Esophagus squamous epithelium (tissue), 4 donors: Measurements from ENCODE around the gene ELFN2.

Experiments used
- POLR2A ChIP-seq, 4 donors: fragments of 450-650 bp; IDR thresholded peaks; one replicate each; pipeline ENCODE4 v1.6.1; 2017; ENCODE audit warnings: antibody characterized with exemption in 4 of 4, mild to moderate bottlenecking in 4 of 4, moderate library complexity in 3 of 4
- TF ChIP-seq, protein P1 (sequence below), 6 experiments: fragments of 450-650 bp in 4 of 6; fragments of 200-600 bp in 2 of 6; sonication (generic) in 2 of 6; IDR thresholded peaks; one replicate each; pipeline ENCODE4 v1.5.1; 2016 to 2019; ENCODE audit warnings: antibody characterized with exemption in 6 of 6, mild to moderate bottlenecking in 4 of 6, moderate library complexity in 4 of 6

GRCh38 chr22:37354670-37355069, 72.6 kb downstream of the ELFN2 start:
- TF ChIP-seq, protein P1, sequence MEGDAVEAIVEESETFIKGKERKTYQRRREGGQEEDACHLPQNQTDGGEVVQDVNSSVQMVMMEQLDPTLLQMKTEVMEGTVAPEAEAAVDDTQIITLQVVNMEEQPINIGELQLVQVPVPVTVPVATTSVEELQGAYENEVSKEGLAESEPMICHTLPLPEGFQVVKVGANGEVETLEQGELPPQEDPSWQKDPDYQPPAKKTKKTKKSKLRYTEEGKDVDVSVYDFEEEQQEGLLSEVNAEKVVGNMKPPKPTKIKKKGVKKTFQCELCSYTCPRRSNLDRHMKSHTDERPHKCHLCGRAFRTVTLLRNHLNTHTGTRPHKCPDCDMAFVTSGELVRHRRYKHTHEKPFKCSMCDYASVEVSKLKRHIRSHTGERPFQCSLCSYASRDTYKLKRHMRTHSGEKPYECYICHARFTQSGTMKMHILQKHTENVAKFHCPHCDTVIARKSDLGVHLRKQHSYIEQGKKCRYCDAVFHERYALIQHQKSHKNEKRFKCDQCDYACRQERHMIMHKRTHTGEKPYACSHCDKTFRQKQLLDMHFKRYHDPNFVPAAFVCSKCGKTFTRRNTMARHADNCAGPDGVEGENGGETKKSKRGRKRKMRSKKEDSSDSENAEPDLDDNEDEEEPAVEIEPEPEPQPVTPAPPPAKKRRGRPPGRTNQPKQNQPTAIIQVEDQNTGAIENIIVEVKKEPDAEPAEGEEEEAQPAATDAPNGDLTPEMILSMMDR (IDR thresholded peaks at IDR 0.05): no peak
- no peak for TF ChIP-seq POLR2A (IDR thresholded peaks at IDR 0.05)
